ENCODE results near the gene AGAP9.
"Not testable (repeated sequence)": the region's sequence is repeated elsewhere in the genome, so short reads cannot be mapped to it uniquely, and the experiment has no call there.

AGAP9 gene

GRCh38 chr10:47456079-47456785 lies 67.2 kb downstream of the AGAP9 start:
- DNase-seq, result no peak

GRCh38 chr10:47455350-47456078 lies 67.9 kb downstream of the AGAP9 start:
- DNase-seq, result not testable (repeated sequence)

- DNase-seq, result no peak
These were observed 68.7 kb downstream of the AGAP9 start for GRCh38 chr10:47454780-47455058.

- no peak for DNase-seq
These were observed 69.2 kb downstream of the AGAP9 start for GRCh38 chr10:47454008-47454779.

GRCh38 chr10:47453141-47454007 lies 70.1 kb downstream of the AGAP9 start:
- DNase-seq, result no peak

GRCh38 chr10:47452495-47453140 lies 70.8 kb downstream of the AGAP9 start:
- DNase-seq, result no peak

GRCh38 chr10:47451998-47452494 lies 71.4 kb downstream of the AGAP9 start:
- DNase-seq, result no peak

Measured in NCI-H2029 (cell line).